ENCODE measurements around the gene VMAC. TPM values are rescaled to one million over a fixed set of nuclear protein-coding genes. Genes with fewer than 3 reads are reported as not detected.

Gene VMAC
- total RNA-seq, 6 experiments from 2014 or later, result 1.7 to 3.9 (median 2.8) TPM

- no peak for DNase-seq
- 23% methylated on average over 1 of the region's 5 CpGs for WGBS (ENCODE audit: insufficient coverage, low coverage, low lambda C conversion rate, missing lambda C conversion rate)
- H3K27ac ChIP-seq, result no peak overlapping the region
These were observed 29.4 kb downstream of the VMAC start for GRCh38 chr19:5934069-5934401.

GRCh38 chr19:5934774-5935472, 30.3 kb downstream of the VMAC start:
- H3K36me3 ChIP-seq, result peaks cover 0 to 28% (median 4%) of the 10 kb centered on the region in 4 donors
- intact Hi-C loops (cut with DNase I), result no loop called here
- H3K27ac ChIP-seq, result no peak overlapping the region
- no peaks in the 10 kb centered on the region for H3K27me3 ChIP-seq
- ATAC-seq (no peak), DNase-seq (no peak)
- no peak overlapping the region for H3K4me3 ChIP-seq
- no peaks in the 10 kb centered on the region for H3K9me3 ChIP-seq
- TF ChIP-seq POLR2A (IDR thresholded peaks at IDR 0.05) (no peak), CTCF (IDR thresholded peaks at IDR 0.05) (no peak)
- WGBS (ENCODE audit: insufficient coverage, low coverage, low lambda C conversion rate, missing lambda C conversion rate), result 55% methylated on average over 10 of the region's 16 CpGs
- peaks cover 0 to 28% (median 14%) of the 10 kb centered on the region in 4 donors for H3K4me1 ChIP-seq

More at GRCh38 chr19:5934069-5934401, 29.4 kb downstream of the VMAC start:
- intact Hi-C loops (cut with DNase I), result no loop called here
- Histone ChIP-seq H3K4me3 (no peak overlapping the region), H3K36me3 (peaks cover 0 to 31% (median 4%) of the 10 kb centered on the region in 4 donors), H3K4me1 (peaks cover 0 to 28% (median 14%) of the 10 kb centered on the region in 4 donors), H3K27me3 (no peaks in the 10 kb centered on the region), H3K9me3 (no peaks in the 10 kb centered on the region)
- no peak for ATAC-seq
- TF ChIP-seq CTCF (IDR thresholded peaks at IDR 0.05), result no peak
- no peak for TF ChIP-seq POLR2A (IDR thresholded peaks at IDR 0.05)

- Histone ChIP-seq H3K27me3 (no peaks in the 10 kb centered on the region), H3K36me3 (peaks cover 0 to 25% (median 3%) of the 10 kb centered on the region in 4 donors), H3K4me1 (peaks cover 0 to 28% (median 14%) of the 10 kb centered on the region in 4 donors), H3K9me3 (no peaks in the 10 kb centered on the region), H3K27ac (peak overlapping the region in 1 of 3 donors; percentile 80), H3K4me3 (no peak overlapping the region)
- TF ChIP-seq POLR2A (IDR thresholded peaks at IDR 0.05) (no peak), CTCF (IDR thresholded peaks at IDR 0.05) (no peak)
- DNase-seq (no peak), ATAC-seq (no peak)
- WGBS (ENCODE audit: insufficient coverage, low coverage, low lambda C conversion rate, missing lambda C conversion rate), result 72% methylated on average over 7 of the region's 25 CpGs
- intact Hi-C loops (cut with DNase I), result no loop called here
These were observed 31.0 kb downstream of the VMAC start for GRCh38 chr19:5935473-5936291.

GRCh38 chr19:5936292-5936592, 31.6 kb downstream of the VMAC start:
- H3K36me3 ChIP-seq, result peaks cover 0 to 25% (median 3%) of the 10 kb centered on the region in 4 donors
- H3K9me3 ChIP-seq, result no peaks in the 10 kb centered on the region
- peak overlapping the region in 2 of 3 donors; percentile 33 to 80 for H3K27ac ChIP-seq
- no peak overlapping the region for H3K4me3 ChIP-seq
- H3K4me1 ChIP-seq, result peaks cover 0 to 28% (median 14%) of the 10 kb centered on the region in 4 donors
- H3K27me3 ChIP-seq, result no peaks in the 10 kb centered on the region
- TF ChIP-seq POLR2A (IDR thresholded peaks at IDR 0.05) (no peak), CTCF (IDR thresholded peaks at IDR 0.05) (no peak)
- ATAC-seq, result peak; percentile 48 to 70 (median 62)
- no peak for DNase-seq
- intact Hi-C loops (cut with DNase I), result no loop called here
- WGBS (ENCODE audit: insufficient coverage, low coverage, low lambda C conversion rate, missing lambda C conversion rate), result 42% methylated on average over 2 of the region's 9 CpGs

Measured in right lobe of liver (tissue), 6 donors.